Measurements from ENCODE around the gene HOXA7.

Gene HOXA7

GRCh38 chr7:27172823-27173510 is 16.5 kb upstream of the HOXA7 start (continued):
- TF ChIP-seq ZNF692 (tag by site-specific recombination; IDR thresholded peaks at IDR 0.05) (0 out of 2 replicates have a peak, but pooled peaks have one; percentile 32), IKZF3 (tag by site-specific recombination; IDR thresholded peaks at IDR 0.05) (peak; percentile 81), ZFP37 (tag by site-specific recombination; IDR thresholded peaks at IDR 0.05) (peak; percentile 31; the same call in 1 of the 2 replicates), PBX3 (CRISPR knock-in tag; IDR thresholded peaks at IDR 0.05) (peak; percentile 47; the same call in 1 of the 2 replicates), MZF1 (tag by site-specific recombination; IDR thresholded peaks at IDR 0.05; ENCODE audit: borderline replicate concordance) (peak; percentile 39; the same call in 1 of the 2 replicates), TSHZ1 (tag by site-specific recombination; IDR thresholded peaks at IDR 0.05; ENCODE audit: borderline replicate concordance) (peak; percentile 50; the same call in 1 of the 2 replicates), KLF16 (tag by site-specific recombination; IDR thresholded peaks at IDR 0.05) (0 out of 2 replicates have a peak, but pooled peaks have one; percentile 54), WT1 (tag by site-specific recombination; IDR thresholded peaks at IDR 0.05) (peak; percentile 79), ZNF37A (tag by site-specific recombination; IDR thresholded peaks at IDR 0.05) (no peak), ZNF561 (tag by site-specific recombination; IDR thresholded peaks at IDR 0.05; ENCODE audit: borderline replicate concordance) (peak; percentile 70; the same call in 1 of the 2 replicates), ZNF2 (tag by site-specific recombination; IDR thresholded peaks at IDR 0.05) (no peak), ZNF658 (tag by site-specific recombination; IDR thresholded peaks at IDR 0.05) (no peak), ZNF138 (tag by site-specific recombination; IDR thresholded peaks at IDR 0.05; ENCODE audit: borderline replicate concordance) (no peak), ZNF335 (tag by site-specific recombination; conservative IDR thresholded peaks at IDR 0.05) (peak; percentile 91), ZNF449 (tag by site-specific recombination; IDR thresholded peaks at IDR 0.05) (peak; percentile 46; the same call in 1 of the 2 replicates), ZNF529 (tag by site-specific recombination; IDR thresholded peaks at IDR 0.05; ENCODE audit: insufficient replicate concordance) (no peak), ZBTB17 (tag by site-specific recombination; IDR thresholded peaks at IDR 0.05) (peak; percentile 83), GLIS1 (tag by site-specific recombination; IDR thresholded peaks at IDR 0.05) (peak; percentile 75), ZIC2 (tag by site-specific recombination; IDR thresholded peaks at IDR 0.05) (peak; percentile 84), ZNF433 (tag by site-specific recombination; IDR thresholded peaks at IDR 0.05; ENCODE audit: low read depth) (no peak), ZSCAN30 (tag by site-specific recombination; IDR thresholded peaks at IDR 0.05) (peak; percentile 83), BCL11B (tag by site-specific recombination; IDR thresholded peaks at IDR 0.05; ENCODE audit: low read depth) (peak; percentile 86; the same call in 1 of the 2 replicates), EGR2 (tag by site-specific recombination; IDR thresholded peaks at IDR 0.05; ENCODE audit: low read depth) (peak; percentile 72), ZNF341 (tag by site-specific recombination; IDR thresholded peaks at IDR 0.05; ENCODE audit: low read depth) (peak; percentile 45; the same call in 1 of the 2 replicates), ZBTB11 (tag by site-specific recombination; conservative IDR thresholded peaks at IDR 0.05; ENCODE audit: low read depth) (peak; percentile 30; the same call in 1 of the 2 replicates), ZNF639 (tag by site-specific recombination; IDR thresholded peaks at IDR 0.05) (no peak), ZFHX2 (tag by site-specific recombination; conservative IDR thresholded peaks at IDR 0.05) (peak; percentile 87)
